AG10803 (cell line): ENCODE measurements around the gene ULBP3.

Source experiments
- DNase-seq: peaks from one replicate; pipeline ENCODE4 v3.0.0; 2010; ENCODE audit warnings: low read depth
- H3K4me3 ChIP-seq: 2 replicates; pipeline ENCODE4 v1.5.1; 2011; ENCODE audit warnings: mild to moderate bottlenecking, low read length, control low read depth
- TF ChIP-seq, protein P1 (sequence below): conservative IDR thresholded peaks from 2 replicates; pipeline ENCODE4 v1.5.1; 2011; ENCODE audit warnings: mild to moderate bottlenecking, low read length, control low read depth, inconsistent platforms

The ULBP3 gene

DNA sequence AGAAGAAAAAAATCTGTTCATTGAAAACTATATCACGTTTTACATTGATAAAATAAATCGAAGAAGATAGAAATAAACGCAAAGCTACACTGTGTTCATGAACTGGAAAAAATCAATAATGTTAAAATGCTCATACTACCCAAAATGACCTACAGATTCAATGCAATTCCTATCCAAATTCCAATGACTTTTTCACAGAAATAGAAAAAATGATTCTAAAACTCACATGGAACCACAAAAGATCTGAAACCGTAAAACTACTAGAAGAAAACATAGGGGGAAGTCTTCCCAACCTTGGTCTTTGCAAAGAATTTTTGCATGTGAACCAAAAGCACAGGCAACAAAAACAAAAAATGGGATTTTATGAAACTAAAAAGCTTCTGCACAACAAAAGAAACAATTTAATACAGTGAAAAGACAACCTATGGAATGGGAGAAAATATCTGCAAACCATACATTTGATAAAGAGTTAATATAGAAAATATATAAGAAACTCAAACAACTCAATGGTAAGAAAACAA lies 33.9 kb upstream of the ULBP3 start:
- TF ChIP-seq, protein P1, sequence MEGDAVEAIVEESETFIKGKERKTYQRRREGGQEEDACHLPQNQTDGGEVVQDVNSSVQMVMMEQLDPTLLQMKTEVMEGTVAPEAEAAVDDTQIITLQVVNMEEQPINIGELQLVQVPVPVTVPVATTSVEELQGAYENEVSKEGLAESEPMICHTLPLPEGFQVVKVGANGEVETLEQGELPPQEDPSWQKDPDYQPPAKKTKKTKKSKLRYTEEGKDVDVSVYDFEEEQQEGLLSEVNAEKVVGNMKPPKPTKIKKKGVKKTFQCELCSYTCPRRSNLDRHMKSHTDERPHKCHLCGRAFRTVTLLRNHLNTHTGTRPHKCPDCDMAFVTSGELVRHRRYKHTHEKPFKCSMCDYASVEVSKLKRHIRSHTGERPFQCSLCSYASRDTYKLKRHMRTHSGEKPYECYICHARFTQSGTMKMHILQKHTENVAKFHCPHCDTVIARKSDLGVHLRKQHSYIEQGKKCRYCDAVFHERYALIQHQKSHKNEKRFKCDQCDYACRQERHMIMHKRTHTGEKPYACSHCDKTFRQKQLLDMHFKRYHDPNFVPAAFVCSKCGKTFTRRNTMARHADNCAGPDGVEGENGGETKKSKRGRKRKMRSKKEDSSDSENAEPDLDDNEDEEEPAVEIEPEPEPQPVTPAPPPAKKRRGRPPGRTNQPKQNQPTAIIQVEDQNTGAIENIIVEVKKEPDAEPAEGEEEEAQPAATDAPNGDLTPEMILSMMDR: no peak
- H3K4me3 ChIP-seq: no peak overlapping the region
- DNase-seq: no peak

DNA sequence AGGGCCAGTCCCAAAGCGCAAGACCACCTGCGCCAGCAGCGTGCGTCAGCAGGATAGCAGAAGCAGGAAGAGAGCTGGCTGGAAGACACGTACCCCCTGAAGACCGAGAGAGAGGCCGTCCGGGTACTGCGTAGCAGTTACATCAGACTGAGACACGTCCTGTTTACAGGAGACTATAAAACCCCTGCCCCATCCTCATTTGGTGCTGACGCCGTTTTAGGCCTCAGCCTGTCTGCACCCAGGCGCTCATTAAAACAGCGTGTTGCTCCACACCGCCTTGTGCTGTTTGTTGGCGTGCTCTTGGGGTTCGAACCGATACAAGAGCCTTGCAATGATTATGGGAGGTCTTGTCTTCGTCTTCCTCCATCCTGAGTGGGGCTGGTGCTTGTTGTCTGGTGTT lies 31.8 kb upstream of the ULBP3 start:
- no peak for DNase-seq
- TF ChIP-seq, protein P1: no peak
- no peak overlapping the region for H3K4me3 ChIP-seq

DNA sequence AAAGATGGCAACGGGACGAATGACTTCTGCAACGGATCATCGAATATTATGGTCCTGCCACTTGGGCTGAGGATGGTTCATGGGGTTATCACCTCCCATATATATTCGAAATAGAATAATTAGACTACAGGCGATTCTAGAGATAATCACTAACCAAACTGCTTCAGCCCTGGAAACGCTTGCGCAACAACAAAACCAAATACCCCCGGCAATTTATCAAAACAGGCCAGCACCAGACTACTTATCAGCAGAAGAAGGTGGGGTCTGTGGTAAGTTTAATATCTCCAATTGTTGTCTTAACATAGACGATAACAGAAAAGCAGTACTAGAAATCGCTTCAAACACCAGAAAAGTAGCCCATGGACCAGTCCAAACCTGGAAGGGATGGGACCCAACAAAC lies 31.0 kb upstream of the ULBP3 start:
- DNase-seq: no peak
- no peak overlapping the region for H3K4me3 ChIP-seq
- TF ChIP-seq, protein P1: no peak

DNA sequence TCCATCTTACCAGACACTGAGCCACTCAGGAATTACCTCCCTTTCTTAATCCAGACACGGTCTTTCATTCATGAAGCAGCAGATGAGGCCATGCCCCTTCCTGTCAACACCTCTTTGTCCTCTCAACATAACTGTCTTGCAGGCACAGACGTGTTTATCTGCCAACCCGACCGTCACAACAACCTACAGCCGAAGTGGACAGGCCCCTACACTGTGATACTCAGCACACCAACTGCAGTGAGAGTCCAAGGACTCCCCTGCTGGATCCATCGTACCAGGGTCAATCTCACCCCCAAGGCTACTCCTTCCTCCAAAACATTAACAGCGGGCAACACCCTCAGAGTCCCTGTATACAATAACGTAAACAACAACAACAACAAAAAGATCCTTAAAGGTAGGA lies 30.6 kb upstream of the ULBP3 start:
- H3K4me3 ChIP-seq: no peak overlapping the region
- DNase-seq: no peak
- TF ChIP-seq, protein P1: no peak

DNA sequence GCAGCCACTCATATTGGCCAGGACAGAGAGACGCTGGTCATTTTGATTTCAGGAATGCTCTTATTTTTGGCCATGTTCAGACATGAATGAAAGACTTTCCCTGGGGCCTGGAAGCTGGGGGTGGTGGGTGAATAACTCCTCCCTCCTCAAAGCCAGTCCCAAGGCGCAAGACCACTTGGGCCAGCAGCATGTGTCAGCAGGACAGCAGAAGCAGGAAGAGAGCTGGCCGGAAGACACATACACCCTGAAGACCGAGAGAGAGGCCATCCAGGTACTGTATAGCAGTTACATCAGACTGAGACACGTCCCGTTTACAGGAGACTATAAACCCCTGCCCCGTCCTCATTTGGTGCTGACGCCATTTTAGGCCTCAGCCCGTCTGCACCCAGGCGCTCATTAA lies 29.2 kb upstream of the ULBP3 start:
- H3K4me3 ChIP-seq: no peak overlapping the region
- TF ChIP-seq, protein P1: no peak
- no peak for DNase-seq

DNA sequence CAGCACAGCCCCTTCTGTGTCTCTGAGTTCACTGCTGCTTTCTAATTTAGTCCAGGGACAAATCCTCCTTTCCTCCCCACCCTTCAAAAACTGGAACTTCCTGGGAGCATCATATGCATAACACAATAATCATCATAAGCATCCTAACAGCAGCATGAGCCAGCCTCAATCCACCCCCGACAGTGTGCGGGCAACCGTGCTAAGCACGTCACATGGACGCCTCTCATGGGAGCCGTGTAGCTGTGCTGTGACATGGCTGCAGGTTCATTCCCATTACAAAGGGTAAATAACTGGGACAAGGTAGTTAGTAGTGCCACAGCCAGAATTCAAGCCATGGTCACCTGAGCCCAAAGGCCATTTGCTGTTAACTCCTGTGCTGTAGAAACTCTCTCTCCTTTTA lies 24.5 kb upstream of the ULBP3 start:
- no peak overlapping the region for H3K4me3 ChIP-seq
- no peak for DNase-seq
- TF ChIP-seq, protein P1: no peak

DNA sequence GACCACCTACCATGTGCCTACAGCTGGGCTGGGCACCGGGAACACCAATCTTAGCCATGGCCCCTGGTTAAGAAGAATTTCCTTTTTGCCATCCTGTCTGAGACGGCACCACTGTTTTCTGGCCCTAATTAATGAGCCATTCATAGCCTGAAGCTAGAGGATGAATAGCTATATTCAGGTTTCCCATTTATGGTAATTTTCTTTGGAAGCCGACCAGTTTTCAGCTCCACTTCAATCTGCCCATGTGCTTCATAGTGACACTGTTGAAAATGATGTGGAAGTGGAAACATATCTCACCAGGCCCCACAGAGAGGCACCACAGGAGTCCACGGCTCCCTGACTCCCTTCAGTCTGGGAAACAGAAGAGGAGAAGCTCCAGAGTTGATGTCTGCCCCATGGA lies 22.6 kb upstream of the ULBP3 start:
- no peak overlapping the region for H3K4me3 ChIP-seq
- TF ChIP-seq, protein P1: no peak
- DNase-seq: no peak
